NOMO-1 treated with DMSO at 0.1 percent for 48 hours (cell line): ENCODE data around the gene TNXB.
"Not testable (repeated sequence)": the region's sequence is repeated elsewhere in the genome, so short reads cannot be mapped to it uniquely, and the experiment has no call there.

Source experiments
- DNase-seq: peaks from one replicate; lab custom pipeline; 2025; ENCODE audit not compliant: unreplicated experiment; lab: John Stamatoyannopoulos, UW

The TNXB gene

DNA sequence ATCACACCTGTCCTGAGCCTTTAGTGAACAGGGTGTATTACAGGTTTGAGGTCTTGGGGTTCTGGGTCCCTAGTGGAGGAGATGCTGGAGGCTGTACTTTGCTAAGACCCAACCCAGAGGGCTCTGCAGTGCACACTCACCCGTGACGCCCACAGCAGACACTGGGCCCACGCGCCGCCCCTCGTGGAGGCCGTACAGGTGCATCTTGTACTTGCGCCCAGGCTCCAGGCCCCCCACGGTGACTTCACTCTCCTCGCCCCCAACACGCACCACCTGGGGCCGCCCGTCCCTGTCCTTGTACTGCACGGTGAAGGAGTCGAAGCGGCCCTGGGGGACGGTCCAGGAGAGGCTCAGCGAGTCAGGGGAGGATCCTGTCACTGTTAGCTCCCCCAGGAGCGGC, 41.6 kb downstream of the TNXB start:
- not testable (repeated sequence) for DNase-seq

DNA sequence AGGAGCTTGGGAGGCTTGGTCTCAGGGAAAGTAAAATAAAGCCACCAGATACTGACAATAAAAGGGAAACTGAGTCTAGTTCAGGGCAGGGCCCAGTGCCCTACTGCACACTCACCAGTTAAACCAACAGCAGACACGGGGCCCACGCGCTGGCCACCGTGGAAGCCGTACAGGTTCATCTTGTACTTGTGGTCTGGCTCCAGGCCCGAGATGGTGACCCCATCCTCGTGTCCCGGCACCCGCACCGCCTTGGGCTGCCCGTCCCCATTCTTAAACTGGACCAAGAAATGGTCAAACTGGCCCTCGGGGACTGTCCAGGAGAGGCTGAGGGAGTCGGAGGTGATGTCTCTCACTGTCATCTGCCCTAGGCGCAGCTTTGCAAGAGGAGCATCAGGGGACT, 44.4 kb downstream of the TNXB start:
- DNase-seq: no peak

DNA sequence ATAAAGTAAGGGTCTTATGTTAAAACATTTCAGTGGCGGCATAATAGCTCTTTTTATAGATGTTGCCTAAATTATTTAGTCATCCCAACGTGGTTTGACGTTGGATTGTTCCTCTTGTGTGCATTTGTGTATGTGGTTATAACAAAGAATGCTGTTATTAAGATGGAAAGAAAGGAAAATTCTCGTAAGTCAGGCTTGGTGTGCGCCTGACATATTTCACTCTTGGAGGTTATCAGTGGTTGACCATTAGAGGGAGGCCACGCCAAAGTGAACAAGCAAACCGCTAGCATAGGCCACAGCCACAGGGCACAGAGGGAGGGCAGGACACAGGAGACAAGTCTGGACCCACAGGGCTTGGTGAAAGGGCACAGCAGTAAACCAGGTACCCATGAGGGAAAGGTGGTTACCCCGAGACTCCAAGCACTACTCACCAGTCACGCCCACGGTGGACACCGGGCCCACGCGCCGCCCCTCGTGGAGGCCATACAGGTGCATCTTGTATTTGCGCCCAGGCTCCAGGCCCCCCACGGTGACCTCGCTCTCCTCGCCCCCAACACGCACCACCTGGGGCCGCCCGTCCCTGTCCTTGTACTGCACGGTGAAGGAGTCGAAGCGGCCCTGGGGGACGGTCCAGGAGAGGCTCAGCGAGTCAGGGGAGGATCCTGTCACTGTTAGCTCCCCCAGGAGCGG, 48.0 kb downstream of the TNXB start:
- no peak for DNase-seq

DNA sequence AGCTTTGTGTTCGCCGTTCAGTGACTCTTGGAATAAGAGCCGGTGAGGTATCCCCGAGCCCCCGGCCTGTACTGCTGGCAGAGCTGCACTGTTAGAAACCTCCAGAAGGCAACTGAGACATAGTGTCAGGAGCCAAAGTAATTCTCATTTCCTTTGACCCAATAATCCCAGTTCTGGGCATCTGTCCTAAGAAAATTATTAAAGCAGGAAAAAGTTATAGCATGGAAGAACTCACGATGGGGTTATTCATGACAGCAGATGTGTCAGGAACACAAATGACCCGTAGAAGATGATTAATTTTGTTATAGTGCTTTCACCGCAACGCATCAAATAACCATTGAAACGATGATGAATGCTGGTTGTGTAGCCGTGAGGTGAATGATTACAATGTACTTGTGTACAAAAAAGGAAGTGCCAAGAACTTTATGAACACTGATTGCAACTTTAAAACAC, 50.6 kb downstream of the TNXB start:
- peak; percentile 22 for DNase-seq

DNA sequence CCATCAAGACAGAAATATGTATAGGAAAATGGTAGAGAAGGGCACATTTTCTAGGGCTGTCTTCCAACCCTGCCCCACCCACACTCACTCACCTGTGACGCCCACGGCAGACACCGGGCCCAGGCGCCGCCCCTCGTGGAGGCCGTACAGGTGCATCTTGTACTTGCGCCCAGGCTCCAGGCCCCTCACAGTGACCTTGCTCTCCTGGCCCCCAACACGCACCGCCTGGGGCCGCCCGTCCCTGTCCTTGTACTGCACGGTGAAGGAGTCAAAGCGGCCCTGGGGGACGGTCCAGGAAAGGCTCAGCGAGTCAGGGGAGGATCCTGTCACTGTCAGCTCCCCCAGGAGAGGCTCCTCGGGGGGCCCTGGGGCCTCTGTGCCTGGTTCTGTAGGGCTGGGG, 51.2 kb downstream of the TNXB start:
- no peak for DNase-seq

DNA sequence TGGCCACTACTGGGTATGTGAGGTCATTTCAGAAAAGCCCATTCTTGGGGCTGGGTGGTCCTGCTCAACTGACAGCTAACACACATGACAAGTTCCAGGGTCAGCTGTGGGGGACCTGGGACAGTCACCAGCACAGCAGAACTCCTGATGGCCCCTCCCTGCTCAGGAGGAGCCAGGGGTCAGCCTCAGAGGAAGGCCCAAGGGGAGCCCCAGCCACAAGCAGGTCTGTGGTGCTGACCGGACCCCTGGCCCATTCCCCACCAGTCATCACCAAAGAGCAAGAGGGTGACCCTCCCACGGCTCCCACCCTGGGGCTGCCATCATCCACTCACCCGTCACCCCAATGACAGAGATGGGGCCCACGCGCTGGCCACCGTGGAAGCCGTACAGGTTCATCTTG, 52.9 kb downstream of the TNXB start:
- no peak for DNase-seq

DNA sequence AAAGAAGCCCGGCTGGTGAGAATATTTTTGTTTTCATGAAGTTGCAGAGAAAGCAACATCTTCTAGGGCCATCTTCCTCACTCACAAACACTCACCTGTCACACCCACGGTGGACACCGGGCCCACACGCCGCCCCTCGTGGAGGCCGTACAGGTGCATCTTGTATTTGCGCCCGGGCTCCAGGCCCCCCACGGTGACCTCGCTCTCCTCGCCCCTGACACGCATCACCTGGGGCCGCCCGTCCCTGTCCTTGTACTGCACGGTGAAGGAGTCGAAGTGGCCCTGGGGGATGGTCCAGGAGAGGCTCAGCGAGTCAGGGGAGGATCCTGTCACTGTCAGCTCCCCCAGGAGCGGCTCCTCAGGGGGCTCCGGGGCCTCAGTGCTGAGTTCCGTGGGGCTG, 53.4 kb downstream of the TNXB start:
- not testable (repeated sequence) for DNase-seq

DNA sequence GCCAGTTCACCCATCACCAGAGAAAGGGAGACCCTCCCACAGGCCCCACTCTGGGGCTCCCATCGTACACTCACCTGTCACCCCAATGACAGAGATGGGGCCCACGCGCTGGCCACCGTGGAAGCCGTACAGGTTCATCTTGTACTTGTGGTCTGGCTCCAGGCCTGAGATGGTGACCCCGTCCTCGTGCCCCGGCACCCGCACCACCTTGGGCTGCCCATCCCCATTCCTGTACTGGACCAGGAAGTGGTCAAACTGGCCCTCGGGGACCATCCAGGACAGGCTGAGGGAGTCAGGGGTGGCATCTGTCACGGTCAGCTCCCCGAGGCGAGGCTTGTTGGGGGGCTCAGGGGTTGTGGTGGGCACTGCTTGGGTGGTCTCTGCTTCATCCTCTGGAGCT, 55.8 kb downstream of the TNXB start:
- not testable (repeated sequence) for DNase-seq

DNA sequence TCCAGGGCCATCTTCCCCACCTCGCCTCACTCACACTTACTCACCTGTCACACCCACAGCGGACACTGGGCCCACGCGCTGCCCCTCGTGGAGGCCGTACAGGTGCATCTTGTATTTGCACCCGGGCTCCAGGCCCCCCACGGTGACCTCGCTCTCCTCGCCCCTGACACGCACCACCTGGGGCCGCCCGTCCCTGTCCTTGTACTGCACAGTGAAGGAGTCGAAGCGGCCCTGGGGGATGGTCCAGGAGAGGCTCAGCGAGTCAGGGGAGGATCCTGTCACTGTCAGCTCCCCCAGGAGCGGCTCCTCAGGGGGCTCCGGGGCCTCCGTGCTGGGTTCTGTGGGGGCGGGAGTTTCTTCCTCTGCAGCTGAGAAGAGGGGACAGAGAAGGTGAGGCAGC, 56.5 kb downstream of the TNXB start:
- DNase-seq: not testable (repeated sequence)

DNA sequence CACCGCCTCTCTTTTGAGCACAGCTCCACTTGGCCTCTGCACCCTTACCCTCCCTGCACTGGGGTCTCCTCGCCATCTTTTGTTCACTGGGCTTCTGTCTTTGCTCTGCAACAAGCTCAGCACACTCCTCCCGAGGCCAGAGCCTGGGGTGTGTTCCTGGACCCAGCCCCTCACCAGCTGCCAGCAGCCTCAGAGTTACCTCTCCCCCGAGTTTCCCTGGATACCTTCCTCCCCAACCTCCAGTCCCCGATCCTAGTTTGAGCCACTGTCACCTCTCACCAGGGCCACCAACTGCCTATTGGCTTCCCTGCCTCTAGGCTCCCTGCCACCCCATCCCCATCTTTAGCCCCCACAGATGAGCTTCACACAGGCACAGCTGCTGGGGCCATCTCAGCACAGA, 58.6 kb downstream of the TNXB start:
- no peak for DNase-seq

DNA sequence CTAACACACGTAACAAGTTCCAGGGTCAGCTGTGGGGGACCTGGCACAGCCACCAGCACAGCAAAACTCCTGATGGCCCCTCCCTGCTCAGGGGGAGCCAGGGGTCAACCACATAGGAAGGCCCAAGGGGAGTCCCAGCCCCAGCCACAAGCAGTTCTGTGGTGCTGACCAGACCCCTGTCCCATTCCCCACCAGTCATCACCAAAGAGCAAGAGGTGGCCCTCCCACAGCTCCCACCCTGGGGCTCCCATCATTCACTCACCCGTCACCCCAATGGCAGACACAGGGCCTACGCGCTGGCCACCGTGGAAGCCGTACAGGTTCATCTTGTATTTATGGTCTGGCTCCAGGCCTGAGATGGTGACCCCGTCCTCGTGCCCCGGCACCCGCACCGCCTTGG, 59.4 kb downstream of the TNXB start:
- DNase-seq: not testable (repeated sequence)

DNA sequence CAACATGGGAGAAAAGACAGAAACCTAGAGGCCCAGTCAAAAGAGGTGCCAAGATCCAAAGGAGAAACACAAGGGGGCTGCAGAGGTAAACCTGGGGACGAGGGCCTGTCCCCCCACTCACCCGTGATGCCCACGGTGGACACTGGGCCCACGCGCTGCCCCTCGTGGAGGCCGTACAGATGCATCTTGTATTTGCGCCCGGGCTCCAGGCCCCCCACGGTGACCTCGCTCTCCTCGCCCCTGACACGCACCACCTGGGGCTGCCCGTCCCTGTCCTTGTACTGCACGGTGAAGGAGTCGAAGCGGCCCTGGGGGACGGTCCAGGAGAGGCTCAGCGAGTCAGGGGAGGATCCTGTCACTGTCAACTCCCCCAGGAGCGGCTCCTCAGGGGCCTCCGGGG, 60.0 kb downstream of the TNXB start:
- DNase-seq: not testable (repeated sequence)

DNA sequence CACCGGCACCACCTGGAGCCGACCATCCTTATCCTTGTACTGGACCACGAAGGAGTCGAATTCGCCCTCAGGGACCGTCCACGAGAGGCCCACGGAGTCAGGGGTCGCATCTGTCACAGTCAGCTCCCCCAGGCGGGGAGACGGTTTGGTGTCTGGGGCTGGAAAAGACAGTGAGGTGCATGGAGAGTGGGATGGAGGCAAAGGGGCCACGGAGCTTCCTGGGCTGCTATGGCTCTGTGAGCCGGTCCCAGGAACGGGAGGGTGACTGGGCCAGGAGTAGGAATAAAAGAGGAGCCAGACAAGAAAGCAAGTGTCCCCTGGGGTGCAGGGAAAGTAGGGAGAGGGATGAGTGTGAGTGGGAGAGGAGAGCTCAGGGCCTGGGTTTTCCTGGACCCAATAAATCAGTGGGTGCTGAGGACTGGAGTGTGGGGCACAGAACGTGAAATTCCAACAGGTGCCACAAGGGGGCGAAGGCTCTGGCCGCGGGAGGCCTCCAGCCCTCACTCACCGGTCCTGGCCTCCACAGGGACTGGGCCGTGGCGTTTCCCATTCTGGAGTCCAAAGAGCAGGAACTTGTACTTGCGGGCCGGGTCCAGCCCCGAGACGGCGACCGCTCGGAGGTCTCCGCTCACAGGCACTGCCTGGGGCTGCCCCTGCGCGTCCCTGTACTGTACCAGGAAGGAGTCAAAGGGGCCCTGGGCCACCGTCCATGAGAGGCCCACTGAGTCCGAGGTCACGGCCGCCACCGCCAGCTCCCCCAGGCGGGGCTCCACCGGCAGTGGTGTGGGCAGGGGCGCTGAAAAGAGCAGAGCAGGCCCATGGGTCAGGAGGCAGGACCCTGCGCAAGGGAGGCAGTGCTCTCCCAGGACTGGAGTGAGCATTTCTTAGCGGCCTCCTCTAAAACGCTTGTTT, 61.0 kb downstream of the TNXB start:
- DNase-seq: peak; percentile 13

DNA sequence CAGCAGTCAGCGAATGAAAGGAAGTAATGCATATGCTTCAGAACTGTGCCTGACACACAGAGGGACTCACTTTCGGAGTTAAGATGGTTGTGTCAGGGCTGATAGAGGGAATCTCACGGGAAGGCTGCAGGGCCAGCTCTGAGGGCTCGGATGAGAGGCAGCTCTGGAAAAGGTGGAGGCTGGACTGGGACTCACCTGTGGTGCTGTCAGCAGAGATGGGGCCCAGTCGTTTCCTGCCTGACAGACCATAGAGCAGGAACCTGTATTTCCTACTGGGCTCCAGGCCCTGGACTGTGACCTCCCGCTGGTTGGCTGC, 61.6 kb downstream of the TNXB start:
- no peak for DNase-seq

DNA sequence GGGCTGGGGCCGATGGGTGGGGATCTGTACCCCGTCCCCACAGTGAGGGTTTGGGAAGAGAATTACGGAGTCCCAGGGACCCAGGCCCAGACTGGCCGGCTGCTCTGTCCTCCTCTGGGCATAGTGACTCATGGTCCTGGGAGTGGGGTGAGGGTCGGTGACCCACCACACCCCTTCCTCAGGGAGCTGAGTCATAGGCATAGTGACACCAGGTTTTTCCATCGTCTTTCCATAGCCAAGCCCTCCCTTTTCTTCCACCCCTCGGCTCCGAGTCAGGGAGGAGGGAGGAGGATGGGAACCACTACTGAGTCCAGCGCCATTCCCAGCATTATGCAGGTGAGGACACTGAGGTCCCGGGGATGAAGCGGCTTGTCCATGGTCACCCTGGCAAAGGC, 62.1 kb downstream of the TNXB start:
- DNase-seq: no peak

DNA sequence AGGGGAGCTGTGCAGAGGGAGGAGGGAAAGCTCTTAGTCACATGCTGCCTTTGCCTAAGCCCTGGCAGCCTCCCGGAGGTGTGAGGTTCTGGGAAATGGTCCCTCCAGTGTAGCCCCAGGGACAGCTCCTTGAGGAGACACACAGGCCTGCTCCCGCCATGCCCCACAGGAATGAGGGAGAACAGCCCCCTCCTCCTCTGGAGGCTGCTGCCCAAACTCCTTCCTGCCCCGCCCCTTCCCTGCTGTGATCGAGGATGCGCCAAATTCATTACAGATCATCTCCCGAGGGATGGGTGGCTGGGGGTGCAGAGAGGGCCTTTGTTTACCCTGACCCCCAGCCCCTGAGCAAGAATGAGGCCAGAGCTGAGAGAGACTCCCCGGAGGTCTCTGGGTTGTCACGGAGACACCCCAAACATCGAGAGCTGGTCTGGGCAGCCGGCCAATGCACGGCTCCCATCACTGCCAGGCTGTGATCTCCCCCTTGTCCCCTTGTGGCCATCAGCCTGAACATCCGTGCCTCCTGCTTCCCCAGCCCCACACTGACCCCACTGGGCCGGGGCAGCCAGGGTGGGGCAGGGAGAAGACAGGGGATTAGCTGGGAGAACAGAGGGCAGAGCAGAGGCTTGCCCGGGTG, 62.6 kb downstream of the TNXB start:
- no peak for DNase-seq

DNA sequence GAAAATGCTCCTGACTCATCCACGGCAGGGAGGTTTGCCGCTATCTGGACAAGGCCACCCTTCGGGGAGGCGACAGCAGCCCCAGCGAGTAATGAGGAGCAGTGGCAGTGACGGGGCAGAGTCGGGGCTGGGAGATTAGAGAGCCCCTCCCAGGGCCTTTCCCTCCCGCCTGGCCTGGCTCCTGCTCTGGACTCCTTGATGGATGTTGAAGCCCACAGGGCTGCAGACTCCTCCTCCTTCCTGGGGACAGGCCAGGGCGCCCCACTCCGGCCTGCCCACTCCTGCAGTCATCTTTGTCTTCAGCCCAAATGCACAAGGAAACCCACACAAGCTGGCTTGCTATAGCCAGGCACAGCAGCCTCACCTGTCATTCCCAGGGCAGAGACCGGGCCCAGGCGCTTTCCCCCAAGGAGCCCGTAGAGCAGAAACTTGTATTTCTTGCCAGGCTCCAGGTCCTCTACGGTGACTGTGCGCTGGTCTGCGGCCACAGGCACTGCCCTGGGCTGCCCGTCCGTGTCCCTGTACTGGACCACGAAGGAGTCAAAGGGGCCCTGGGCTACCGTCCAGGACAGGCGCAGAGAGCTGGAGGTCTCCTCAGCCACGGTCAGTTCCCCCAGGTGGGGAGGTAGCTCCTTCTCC, 63.2 kb downstream of the TNXB start:
- DNase-seq: no peak

DNA sequence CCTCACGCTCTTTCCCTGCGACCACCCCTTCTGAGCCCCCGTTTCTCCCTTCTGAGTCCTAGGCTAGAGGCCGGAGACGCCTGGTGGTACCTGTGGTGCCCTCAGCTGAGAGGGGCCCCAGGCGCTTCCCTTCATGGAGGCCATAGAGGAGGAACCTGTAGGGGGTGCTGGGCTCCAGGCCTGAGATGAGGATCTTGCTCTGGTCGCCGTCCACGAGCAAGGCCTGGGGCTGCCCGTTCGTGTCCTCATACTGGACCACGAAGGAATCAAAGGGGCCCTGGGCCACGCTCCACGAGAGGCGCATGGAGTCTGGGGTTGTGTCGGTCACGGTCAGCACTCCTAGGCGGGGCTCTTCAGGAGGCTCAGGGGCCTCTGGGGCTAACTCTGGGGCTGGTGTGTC, 64.2 kb downstream of the TNXB start:
- not testable (repeated sequence) for DNase-seq

DNA sequence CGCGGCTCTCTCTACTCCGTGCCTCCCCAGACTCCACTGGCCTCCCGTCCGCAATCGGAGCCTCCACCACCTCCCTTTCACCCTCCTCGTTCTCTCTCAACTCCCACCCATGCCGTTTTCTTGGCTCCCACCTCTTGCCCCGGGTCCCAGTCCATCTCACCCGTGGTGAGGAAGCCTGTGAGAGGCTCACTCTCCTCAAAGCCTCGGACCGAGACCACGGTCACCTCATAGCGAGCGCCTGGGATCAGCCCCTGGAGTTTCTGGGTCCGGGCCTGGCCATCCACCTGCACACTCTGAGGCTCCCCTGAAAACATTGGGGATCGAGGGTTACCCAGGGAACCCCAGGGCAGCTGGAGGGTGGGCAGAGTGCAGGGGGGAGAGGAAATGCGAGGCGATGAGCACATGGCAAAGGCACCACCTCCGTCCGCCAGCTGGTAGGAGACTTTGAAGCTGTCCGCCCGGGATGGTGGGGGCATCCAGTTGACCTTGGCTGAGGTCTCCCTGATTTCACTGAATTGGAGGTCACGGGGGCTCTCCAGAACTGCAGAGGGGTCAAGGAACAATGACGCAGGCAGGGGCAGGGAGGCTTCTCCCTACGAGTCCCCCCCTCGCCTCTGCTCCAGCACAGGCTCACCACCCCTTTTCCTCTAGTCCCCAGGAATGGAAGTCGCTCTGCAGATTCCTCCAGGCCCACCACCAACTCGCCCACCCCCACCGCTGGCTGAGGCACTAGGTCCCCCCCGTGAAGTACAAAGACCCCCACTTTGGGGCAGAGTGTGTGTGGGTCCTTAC, 65.4 kb downstream of the TNXB start:
- DNase-seq: not testable (repeated sequence)

DNA sequence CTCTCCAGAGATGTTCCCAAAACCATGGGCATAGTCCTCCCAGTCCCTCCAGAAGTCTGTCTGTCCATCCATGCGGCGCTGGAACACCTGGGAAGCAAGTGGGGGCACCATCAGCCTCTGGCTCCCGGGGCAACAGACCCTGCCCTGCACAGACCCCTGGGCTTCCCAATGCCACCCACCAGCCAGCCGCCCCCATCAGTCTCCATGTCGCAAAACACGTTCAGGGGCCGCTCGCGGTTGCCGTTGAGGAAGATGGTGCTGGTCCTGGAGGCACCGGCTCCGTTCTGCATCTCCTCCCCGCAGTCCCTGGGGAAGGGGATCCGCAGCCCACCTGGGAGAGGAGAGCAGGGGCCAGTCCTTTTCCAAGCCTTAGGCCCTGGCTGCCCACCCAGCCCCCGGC, 66.9 kb downstream of the TNXB start:
- DNase-seq: not testable (repeated sequence)

DNA sequence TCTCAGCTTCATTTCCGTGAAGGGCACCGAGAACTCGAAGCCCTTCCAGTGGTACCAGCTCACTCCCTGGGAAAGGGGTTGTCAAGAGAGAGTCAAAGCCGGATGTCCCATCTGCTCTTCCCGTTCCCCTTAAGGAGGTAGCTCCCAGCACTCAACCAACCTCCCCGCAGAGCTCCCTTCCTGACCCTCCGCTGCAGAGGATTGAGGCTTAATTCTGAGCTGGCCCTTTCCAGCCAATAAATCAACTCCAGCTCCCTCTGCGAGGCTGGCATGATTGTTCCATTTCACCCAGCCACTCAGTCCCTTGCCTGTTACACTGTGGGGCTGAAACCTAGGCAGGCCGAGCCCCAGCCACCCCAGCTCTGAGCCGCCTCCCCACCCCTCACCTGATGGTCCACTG, 67.8 kb downstream of the TNXB start:
- DNase-seq: not testable (repeated sequence)
